ENCODE data around the gene PI4KA.
"Not testable (repeated sequence)": the region's sequence is repeated elsewhere in the genome, so short reads cannot be mapped to it uniquely, and the experiment has no call there.

PI4KA gene

GRCh38 chr22:20662524-20663036, 196.0 kb downstream of the PI4KA start:
- DNase-seq, result not testable (repeated sequence)

- no peak for DNase-seq
Measured at GRCh38 chr22:20661473-20661872, 197.1 kb downstream of the PI4KA start.

GRCh38 chr22:20660441-20661054, 198.1 kb downstream of the PI4KA start:
- no peak for DNase-seq

- DNase-seq, result no peak
Measured at GRCh38 chr22:20659920-20660319, 198.7 kb downstream of the PI4KA start.

GRCh38 chr22:20659258-20659657, 199.4 kb downstream of the PI4KA start:
- DNase-seq, result no peak

- DNase-seq, result no peak
Measured at GRCh38 chr22:20658433-20659222, 200.0 kb downstream of the PI4KA start.

- no peak for DNase-seq
Measured at GRCh38 chr22:20657963-20658362, 200.6 kb downstream of the PI4KA start.
